ENCODE results near the gene MICAL2.

The MICAL2 gene

GRCh38 chr11:12076840-12077534 lies 33.4 kb upstream of the MICAL2 start:
- DNase-seq = no peak

DNA sequence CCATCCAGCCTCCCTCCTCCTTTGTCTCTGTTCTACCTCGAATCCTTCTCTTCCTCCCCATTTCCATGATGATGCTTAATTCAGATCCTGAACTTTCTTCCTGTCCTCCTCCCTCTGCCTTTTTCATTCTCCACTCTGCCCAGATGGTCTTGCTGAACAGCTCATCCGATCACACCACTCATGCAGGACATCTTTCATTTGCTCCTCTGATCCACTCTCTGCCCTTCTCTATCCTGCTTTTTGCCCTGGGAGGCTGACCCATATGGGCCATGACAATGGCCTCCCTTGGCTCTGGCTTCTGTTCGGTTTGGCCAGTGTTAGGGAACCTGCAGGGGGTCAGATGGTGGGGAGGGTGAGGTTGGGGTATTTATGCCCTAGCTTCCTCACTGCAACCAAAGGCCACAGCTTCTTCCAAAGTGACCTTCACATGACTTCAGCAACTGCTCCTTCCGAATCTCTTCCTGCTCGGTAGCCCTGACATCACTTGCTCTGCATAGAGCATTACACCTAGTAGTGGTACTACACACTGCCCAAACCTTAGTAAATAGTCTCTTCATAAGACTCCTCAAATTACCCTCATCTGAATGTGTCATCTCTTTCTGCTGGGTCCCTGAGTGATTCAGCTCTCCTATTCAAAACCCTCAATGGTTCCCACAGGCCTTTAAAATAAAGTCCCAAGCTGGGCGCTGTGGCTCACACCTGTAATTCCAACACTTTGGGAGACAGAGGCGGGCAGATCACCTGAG lies 32.7 kb upstream of the MICAL2 start:
- no peak for DNase-seq

DNA sequence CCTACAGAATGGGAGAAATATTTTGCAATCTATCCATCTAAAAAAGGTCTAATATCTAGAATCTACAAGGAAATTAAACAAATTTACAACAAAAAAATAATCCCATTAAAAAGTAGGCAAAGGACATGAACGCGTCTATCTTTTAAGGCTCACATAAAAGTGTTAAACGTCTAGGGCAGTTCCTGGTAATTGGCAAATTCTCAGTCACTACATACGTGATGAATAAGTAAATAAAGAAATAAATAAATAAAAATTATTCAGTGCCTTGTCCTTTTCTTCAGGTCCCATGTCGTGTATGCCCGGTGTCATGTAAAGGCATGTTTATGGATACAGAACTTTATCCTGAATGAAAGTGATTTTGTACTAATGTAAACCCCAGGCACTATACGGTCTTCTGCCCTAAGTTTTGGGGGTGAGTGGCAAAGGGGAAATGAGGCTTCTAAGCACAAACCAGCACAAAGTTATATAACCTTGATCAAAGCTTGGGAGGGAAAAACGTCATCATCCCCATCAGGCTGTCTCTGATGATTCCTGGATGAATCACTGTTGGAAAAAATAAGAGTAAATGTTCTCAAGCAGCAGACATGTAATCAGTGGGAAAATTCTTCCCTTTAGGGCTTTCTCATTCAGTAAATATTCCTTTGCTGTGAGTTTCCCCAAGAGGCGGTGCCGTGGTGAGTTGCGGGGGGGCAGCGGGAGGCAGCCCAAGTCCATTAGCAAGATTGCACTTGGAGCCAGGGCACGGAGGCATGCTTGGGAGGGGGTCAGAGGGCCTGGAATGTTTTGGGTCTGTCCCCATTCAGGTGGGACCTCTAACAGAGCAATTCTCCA lies 30.4 kb upstream of the MICAL2 start:
- no peak for DNase-seq

DNA sequence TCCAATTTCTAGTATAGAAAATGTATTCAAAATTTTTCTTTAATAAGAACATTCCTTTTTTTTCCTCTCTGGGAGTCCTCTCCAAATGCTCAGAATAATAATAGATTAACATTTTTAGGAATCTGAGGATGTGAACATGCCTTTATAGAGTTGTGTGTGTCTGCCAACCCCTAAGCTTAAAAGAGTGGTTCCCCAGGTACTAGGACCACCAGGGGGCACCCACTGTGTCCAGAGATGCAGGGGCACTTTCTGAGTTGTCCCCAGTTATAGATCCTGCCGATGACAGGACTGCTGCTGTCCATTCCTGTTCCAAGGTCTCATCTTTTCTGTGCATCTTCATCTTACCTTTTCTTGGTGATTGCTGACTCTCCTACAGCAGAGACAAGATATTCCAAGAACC lies 27.0 kb upstream of the MICAL2 start:
- DNase-seq = peak; percentile 61

DNA sequence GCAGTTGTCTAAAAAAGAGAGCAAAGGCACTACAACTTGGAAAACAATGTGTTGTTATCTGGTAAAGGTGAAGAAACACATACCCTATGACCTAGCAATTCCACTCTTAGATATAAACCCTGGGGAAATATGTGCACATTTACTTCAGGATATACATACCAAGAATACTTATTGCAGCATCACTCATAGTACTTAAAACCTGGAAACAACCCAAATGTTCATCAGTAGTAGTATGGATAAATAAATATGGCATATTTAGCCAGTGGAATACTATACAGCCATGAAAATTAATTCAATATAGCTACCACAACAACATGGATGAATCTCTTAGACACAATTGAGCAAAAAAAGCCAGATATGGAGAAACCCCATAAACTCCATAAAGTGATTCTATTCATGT lies 26.1 kb upstream of the MICAL2 start:
- DNase-seq = no peak

DNA sequence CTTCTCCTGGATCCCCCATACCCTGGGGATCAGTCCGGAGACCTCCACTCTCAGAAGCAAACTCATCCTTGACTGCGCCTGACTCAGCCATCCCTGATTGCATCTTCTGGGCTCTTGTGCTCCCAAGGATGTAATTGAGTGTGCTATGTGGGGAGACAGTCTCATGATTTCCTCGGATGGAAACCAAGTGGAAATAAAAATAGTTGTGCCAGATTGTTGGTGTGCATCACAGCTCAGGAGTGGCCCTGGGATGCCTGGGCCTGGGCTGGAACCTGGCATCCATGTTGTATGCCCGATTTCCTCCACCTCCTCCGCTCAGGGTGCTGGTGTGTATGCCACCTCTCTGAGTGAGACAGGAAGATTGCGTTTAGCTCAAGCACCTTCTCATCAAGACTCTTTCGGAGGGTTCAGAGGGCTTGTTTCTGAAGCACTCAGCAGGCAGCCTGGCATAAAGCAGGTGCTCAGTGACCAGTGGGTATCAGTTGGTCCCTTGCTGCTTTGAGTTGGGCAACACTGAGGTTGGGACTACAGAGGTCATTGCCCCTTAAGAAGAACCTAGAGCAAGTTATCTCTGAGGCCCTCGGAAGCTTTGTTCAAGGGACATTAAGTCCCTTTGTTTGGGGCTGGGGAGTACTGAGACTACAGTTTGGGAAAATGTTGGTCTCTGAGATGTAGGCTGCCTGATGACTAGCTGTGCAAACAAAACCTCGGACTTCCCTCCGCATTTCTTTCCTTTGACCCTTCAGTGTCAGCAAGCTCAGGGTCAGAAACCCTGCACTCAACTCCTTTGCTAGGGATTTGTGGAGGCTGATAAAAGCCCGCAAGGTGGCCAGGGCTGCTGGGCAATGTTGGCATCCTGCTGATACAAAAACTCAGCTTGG lies 24.8 kb upstream of the MICAL2 start:
- DNase-seq = no peak

GRCh38 chr11:12086271-12087074 lies 23.9 kb upstream of the MICAL2 start:
- DNase-seq = no peak

- peak; percentile 85 for DNase-seq
Measured at GRCh38 chr11:12087075-12088004, 23.1 kb upstream of the MICAL2 start.

DNA sequence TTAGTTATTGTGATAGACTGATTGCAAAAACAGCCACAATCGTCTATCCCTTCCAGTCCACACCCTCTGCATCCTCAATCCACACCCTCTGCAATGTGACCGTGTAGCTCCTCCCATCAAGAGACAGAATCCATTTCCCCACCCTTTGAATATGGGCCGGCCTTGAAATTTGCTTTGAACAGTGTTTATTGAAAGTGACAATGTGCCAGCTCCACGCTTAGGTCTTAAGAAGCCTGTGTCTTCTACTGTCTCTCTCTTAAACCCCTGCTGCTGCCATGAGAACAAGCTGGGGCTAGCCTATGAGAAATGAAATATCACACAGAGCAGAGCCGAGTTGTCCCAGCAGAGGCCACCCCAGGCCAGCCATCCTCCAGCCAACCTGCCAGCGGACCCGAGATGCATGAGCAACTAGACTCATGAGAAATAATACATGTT lies 22.3 kb upstream of the MICAL2 start:
- peak; percentile 80 for DNase-seq

DNA sequence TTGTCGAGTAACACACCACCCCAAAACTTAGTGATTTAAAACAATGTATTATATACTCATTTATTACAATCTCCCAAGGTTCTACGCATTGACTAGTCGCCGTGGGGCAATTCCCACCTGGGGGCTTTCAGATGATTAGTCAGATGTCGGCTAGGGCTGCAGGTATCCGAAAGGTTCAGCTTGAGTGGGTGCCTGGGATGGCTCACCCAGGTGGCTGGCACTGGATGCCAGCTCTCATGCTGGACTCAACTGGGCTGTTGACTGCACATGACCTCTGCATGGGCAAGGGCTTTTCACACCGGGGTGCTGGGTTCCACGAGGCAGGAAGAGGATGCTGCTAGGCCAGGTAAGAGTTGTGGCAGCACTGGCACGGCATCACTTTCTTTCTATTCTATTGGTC lies 21.9 kb upstream of the MICAL2 start:
- no peak for DNase-seq

- DNase-seq = no peak
Measured at GRCh38 chr11:12089041-12089440, 21.3 kb upstream of the MICAL2 start.

DNA sequence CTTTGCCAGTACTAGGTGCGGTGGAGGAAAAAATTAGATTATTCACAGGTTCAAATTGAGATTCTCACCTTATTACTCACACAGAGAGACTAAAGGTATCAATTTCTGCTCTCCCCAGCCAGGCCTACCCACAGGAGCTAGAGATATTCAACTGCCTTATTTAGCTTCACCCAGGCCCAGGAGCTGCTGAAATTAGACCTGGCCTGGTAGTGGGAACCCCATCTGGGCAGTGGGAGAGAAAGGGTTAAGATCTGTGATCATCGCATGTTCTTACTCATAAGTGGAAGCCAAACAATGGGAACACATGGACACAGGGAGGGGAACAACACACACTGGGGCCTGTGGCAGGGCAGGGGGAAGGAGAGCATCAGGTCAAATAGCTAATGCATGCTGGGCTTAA lies 20.9 kb upstream of the MICAL2 start:
- no peak for DNase-seq

DNA sequence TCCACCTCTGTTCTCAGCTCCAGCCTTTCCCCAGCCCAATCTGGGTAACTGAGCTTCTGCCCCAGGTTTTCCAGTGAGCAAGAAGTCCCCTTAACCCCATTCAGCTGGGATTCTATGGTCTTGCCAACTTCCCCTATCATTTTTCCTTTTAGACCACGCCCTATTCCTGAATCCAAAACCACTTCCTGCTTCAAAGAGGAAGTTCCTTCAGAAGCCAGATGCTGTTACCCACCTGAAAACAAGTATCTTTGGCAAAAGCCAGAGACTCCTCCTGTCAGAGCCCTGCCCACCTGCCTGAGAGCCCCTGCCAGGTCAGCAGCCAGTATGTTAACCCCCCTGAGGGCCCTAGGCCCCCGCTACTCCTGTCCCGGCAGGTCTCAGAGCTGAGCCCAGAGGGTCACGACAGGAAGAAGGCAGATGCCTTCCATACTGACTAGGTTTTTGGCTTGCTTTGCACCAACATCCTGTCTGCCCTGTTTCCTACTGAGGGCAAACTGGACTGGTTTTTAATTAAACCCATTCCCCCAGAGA lies 20.3 kb upstream of the MICAL2 start:
- peak; percentile 79 for DNase-seq

DNA sequence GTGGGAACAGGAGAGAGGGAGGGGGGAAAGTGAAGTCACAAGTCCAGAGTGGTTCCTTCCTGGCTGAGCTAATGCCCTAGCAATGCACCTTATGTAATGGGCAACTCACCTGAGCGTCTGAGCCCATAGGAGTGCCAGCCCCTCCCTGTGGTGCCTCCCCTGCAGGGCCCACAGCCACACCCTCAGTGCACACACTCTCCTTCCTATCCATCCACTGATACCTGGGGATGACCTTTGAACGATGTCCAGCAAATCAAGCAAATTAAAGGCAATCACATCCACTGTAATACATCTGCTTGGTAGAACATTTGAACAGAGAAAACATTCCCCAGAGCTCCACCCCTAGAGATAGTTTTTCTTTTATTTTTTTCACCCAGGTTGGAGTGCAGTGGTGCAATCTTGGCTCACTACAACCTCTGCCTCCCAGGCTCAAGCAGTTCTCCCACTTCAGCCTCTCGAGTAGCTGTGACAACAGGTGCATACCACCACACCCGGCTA lies 19.6 kb upstream of the MICAL2 start:
- no peak for DNase-seq

- DNase-seq = no peak
Measured at GRCh38 chr11:12091956-12092558, 18.3 kb upstream of the MICAL2 start.

GRCh38 chr11:12092714-12093113 lies 17.7 kb upstream of the MICAL2 start:
- DNase-seq = no peak

- peak; percentile 95 for DNase-seq
Measured at GRCh38 chr11:12094872-12095800, 15.3 kb upstream of the MICAL2 start.

DNA sequence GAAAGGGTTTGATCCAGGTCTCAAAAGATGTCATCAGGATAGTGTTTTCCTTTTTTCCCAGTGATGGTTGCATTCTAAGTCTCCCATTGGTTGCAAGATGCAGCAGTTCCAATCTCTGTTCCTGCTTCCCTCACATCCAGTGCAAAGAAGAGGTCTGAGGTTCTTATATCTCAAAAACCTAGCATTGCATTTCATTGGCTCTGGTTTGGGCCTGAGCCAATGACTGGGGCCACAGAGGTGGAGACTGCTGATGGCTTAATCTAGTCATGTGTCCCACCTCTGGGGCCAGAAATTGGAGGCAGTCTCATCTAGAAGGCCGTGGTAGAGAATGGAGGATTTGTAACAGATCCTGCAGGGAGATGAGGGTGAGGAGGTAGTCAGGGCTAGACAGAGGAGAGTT lies 13.2 kb upstream of the MICAL2 start:
- peak; percentile 62 for DNase-seq

DNA sequence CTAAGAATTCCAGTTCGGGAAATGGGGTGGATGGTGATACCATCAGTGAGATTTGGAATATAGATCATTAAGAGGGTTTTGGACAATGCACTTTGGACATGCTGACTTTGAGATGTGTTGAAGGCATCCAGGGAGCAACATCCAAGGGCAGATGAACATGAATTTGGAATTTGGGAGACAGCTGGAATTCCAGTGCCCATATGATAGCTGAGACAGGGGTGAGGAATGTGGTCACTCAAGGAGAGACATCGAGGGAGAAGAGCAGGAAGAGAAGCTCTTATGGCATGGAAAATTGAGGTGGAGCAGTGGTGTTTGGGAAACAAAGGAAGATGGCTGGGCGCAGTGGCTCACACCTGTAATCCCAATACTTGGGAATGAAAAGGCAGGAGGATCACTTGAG lies 11.8 kb upstream of the MICAL2 start:
- DNase-seq = no peak
